ENCODE measurements around the gene MTCL1.
A peak's percentile ranks its signal among the peaks of the same experiment; 100 is the strongest.

The MTCL1 gene

DNA sequence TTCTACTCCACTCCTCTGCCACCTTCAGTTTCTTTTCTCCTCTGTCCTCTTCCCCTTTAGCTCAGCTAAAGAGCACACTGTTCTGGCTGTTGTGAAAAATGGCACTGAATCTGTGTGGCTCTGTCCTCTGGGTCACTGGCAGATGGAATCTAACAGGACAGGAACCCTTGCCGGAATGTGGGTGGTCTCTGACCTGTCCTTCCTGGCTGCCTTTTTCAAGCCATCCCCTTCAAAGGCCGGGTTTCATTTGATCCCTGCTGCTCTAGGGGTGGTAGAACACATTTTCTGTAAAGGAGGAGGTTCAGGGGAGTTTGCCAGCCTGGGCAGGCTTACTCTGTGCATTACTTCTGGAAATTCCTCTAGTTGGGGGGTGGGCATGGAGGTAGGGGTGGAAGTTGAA is 29.9 kb downstream of the MTCL1 start:
- H3K9ac ChIP-seq = no peak overlapping the region
- H3K27me3 ChIP-seq = no peaks in the 10 kb centered on the region
- H3K9me3 ChIP-seq = peaks cover 38% of the 10 kb centered on the region
- H3K27ac ChIP-seq = peak overlapping the region; percentile 40; the same call in 1 of the 2 replicates
- H4K20me1 ChIP-seq = peaks cover 82% of the 10 kb centered on the region
- TF ChIP-seq Cebpa-rat (IDR thresholded peaks at IDR 0.05) = no peak
- no peak overlapping the region for H3K4me2 ChIP-seq
- H3K36me3 ChIP-seq = peaks cover 100% of the 10 kb centered on the region
- H3K4me3 ChIP-seq = no peak overlapping the region
- H3K4me1 ChIP-seq = peaks cover 69% of the 10 kb centered on the region

DNA sequence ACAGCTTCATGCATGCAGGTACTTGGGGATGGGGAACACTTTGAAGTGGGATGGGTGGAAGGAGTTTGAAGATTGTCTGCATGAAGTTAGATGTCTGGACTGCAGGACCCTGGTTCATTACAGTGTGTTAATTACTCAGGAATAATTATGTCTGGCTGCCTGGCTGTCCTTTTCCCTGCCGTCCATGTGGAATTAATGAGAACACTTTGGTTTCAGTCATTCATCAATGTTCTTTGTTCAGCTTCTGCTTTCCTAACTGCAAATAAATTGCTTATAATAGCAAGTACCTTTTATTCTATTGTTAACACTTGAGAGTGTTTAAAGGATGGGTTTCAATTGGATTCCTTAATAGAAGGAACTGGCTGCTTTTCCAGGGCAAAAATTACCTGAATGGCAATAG is 35.8 kb downstream of the MTCL1 start:
- no peak overlapping the region for H3K27ac ChIP-seq
- H3K36me3 ChIP-seq = peaks cover 97% of the 10 kb centered on the region
- peaks cover 60% of the 10 kb centered on the region for H3K9me3 ChIP-seq

DNA sequence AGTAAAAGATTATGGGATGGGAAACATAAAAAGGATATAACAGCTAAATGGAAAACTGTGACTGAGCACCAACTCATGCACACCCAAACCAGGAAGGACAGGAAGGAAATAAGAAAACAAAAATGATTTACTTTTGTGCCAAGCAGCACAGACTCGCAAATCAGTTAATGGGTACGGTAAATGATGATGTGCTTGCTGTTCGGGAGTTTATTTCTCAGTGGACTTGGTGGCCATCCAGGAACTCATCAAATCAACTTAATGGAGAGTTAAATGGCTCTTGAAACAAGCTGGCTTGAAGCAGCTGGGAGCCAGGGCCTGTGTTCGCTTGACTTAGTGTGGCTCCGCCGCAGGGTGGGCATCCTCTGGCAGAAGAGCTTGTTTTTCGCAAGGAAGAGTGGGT is 36.2 kb downstream of the MTCL1 start:
- peaks cover 65% of the 10 kb centered on the region for H4K20me1 ChIP-seq
- peaks cover 60% of the 10 kb centered on the region for H3K9me3 ChIP-seq
- no peak overlapping the region for H3K9ac ChIP-seq
- no peak for TF ChIP-seq Cebpa-rat (IDR thresholded peaks at IDR 0.05)
- no peak overlapping the region for H3K27ac ChIP-seq
- H3K4me1 ChIP-seq = peaks cover 80% of the 10 kb centered on the region
- peaks cover 97% of the 10 kb centered on the region for H3K36me3 ChIP-seq
- 0 out of 2 replicates have a peak overlapping the region, but pooled peaks have one; percentile 13 for H3K4me3 ChIP-seq
- H3K27me3 ChIP-seq = no peaks in the 10 kb centered on the region
- peak overlapping the region; percentile 69; the same call in 1 of the 2 replicates for H3K4me2 ChIP-seq

More for the DNA sequence above, 35.8 kb downstream of the MTCL1 start:
- Histone ChIP-seq H3K27me3 (no peaks in the 10 kb centered on the region), H4K20me1 (peaks cover 65% of the 10 kb centered on the region), H3K4me2 (no peak overlapping the region; the same call in 1 of the 2 replicates), H3K4me1 (peaks cover 79% of the 10 kb centered on the region), H3K9ac (no peak overlapping the region), H3K4me3 (no peak overlapping the region)
- no peak for TF ChIP-seq Cebpa-rat (IDR thresholded peaks at IDR 0.05)

DNA sequence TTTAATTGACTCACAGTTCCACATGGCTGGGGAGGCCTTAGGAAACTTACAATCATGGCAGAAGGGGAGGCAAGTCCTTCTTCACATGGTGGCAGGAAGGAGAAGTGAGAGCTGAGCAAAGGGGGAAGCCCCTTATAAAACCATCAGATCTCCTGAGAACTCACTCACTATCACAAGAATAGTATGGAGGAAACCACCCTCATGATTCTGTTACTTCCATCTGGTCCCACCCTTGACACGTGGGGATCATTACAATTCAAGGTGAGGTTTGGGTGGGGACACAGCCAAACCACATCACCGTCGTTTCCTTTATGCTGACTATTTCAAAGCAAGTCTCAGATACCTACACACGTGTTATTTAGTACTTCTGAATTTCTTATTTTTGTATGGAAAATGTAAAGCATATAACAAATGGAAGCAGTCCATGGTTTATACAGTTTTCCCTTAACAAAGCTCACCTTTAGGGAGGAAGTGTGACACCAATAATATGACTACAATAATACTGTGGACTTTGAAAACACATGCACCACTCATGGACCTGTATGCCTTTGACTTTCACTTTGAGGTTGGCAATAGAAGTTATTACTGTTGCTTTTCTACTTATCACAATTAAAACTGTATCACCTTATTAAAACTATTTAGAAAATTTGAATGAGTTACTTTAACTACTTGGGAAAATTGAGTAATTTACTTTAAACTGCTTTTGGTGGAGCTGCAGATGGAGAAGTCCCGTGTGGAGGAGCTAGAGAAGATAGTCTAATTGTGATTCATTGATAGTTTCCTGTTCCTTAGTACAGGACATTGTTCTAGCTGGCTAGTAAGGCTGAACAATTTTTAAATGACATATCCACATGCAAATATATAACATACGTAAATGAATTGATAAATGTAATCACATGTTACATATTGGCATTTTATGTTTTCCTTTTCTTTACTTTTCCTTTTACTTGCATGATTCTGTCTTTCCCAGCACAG is 37.3 kb downstream of the MTCL1 start:
- H4K20me1 ChIP-seq = peaks cover 65% of the 10 kb centered on the region
- peaks cover 80% of the 10 kb centered on the region for H3K4me1 ChIP-seq
- peaks cover 97% of the 10 kb centered on the region for H3K36me3 ChIP-seq
- no peak overlapping the region for H3K4me3 ChIP-seq
- H3K27me3 ChIP-seq = no peaks in the 10 kb centered on the region
- no peak overlapping the region for H3K27ac ChIP-seq
- H3K9ac ChIP-seq = no peak overlapping the region
- peaks cover 49% of the 10 kb centered on the region for H3K9me3 ChIP-seq
- no peak for TF ChIP-seq Cebpa-rat (IDR thresholded peaks at IDR 0.05)
- peak overlapping the region; percentile 69 for H3K4me2 ChIP-seq

DNA sequence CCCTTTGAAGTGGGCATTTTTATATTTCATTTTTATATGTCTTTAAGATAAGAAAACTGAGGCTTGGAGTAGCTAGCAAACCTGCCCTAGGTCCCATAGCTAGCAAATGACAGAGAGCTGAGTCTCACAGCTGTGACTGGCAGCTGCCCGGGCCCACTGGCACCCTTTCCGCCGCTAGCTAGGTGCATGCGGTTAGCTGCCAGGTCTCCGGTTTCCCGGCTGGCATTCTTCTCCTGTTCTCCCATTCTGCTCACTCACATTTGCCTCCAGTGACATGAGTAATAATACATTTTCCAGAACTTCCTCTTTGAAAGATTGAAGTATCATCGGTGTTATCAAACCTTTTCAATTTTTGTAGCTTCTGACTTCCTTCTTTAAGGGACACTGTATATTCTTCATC is 38.7 kb downstream of the MTCL1 start:
- Histone ChIP-seq H3K4me3 (no peak overlapping the region), H4K20me1 (peaks cover 70% of the 10 kb centered on the region), H3K27me3 (no peaks in the 10 kb centered on the region), H3K9me3 (peaks cover 35% of the 10 kb centered on the region), H3K4me2 (peak overlapping the region; percentile 69), H3K27ac (peak overlapping the region; percentile 11; the same call in 1 of the 2 replicates), H3K36me3 (peaks cover 97% of the 10 kb centered on the region), H3K4me1 (peaks cover 85% of the 10 kb centered on the region), H3K9ac (no peak overlapping the region)
- no peak for TF ChIP-seq Cebpa-rat (IDR thresholded peaks at IDR 0.05)

DNA sequence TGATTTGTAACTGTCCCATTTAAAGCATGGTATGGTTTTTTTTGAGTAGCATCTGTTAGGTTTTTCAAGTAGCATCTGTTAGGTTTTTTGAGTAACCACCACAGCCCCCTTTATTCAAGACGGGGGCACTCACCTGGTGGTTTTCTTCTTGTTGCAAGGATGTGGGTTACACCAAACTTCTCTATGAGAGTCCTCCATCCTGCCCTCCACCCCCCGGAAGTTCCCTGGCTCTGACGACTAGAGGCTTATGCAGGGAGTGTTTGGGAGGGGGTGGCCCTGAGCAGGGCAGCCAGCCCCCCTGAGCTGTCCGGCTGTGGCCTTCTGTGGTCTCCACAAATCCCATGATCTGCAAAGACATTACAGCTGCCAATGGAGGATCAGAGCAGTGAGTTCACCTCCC is 39.3 kb downstream of the MTCL1 start:
- H3K27me3 ChIP-seq = no peaks in the 10 kb centered on the region
- peaks cover 29% of the 10 kb centered on the region for H3K9me3 ChIP-seq
- H3K36me3 ChIP-seq = peaks cover 97% of the 10 kb centered on the region
- H3K4me1 ChIP-seq = peaks cover 91% of the 10 kb centered on the region
- no peak for TF ChIP-seq Cebpa-rat (IDR thresholded peaks at IDR 0.05)
- H3K4me3 ChIP-seq = no peak overlapping the region
- H4K20me1 ChIP-seq = peaks cover 77% of the 10 kb centered on the region
- peak overlapping the region; percentile 52 for H3K27ac ChIP-seq
- H3K9ac ChIP-seq = peak overlapping the region; percentile 28; the same call in 1 of the 2 replicates
- H3K4me2 ChIP-seq = peak overlapping the region; percentile 69

DNA sequence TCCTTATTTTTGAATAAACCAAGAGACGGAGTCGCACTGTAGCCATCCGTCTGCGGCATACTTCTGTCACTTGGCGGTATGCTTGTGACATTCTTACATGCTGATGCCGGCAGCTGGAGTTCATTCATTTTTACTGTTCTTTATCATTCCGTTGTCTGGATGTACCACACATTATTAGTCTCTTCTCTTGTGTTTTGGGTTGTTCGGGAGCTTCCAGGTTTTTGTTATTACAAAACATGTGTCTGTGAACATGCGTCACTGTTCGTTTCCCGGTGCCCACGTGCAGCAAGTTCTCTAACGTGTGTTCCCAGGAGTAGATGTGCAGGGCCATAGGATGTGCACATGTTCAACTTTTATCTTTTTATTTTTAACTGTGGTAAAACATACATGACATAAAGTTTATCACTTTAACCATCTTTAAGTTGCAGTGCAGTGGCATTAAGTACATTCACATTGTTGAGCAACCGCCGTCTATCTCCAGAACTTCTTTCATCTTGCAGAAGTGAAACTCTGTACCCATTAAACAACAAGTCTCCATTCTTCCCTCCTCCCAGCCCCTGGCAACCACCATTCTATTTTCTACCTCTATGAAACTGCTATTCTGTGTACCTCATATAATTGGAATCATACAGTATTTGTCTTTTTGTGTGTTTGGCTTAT is 40.1 kb downstream of the MTCL1 start:
- H3K9ac ChIP-seq = no peak overlapping the region
- 0 out of 2 replicates have a peak overlapping the region, but pooled peaks have one; percentile 16 for H3K27ac ChIP-seq
- H3K4me1 ChIP-seq = peaks cover 98% of the 10 kb centered on the region
- no peak for TF ChIP-seq Cebpa-rat (IDR thresholded peaks at IDR 0.05)
- H3K27me3 ChIP-seq = no peaks in the 10 kb centered on the region
- H3K4me3 ChIP-seq = no peak overlapping the region
- H3K4me2 ChIP-seq = peak overlapping the region; percentile 69
- H4K20me1 ChIP-seq = peaks cover 85% of the 10 kb centered on the region
- H3K36me3 ChIP-seq = peaks cover 97% of the 10 kb centered on the region
- H3K9me3 ChIP-seq = peaks cover 21% of the 10 kb centered on the region

DNA sequence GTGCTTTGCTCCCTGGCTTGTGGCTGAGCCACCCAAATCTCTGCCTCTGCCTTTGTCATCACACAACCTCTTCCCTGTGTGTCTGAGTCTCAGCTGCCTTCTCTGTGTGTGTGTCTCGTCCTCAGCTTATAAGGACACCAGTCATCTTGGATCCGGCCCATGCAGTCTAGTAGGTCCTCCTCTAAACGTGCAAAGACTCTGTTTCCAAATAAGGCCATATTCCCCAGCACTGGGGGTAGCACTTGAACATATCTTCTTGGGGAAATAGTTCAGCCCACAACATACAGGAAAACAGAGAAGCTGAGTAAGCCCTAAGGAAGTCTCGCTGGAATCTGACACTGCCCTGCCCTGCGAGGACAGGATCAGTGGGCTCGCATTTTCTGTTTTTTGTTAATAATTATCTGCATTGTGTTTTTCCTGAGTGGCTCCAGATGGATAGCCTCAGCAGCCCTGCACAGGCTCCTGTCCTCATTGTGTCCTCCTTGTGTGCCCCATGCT is 42.1 kb downstream of the MTCL1 start:
- H3K27ac ChIP-seq = peak overlapping the region; percentile 62
- peaks cover 100% of the 10 kb centered on the region for H4K20me1 ChIP-seq
- no peak overlapping the region for H3K4me3 ChIP-seq
- no peak for TF ChIP-seq Cebpa-rat (IDR thresholded peaks at IDR 0.05)
- peaks cover under 1% of the 10 kb centered on the region; the same call in 1 of the 2 replicates for H3K9me3 ChIP-seq
- H3K27me3 ChIP-seq = no peaks in the 10 kb centered on the region
- peaks cover 93% of the 10 kb centered on the region for H3K36me3 ChIP-seq
- H3K4me2 ChIP-seq = peak overlapping the region; percentile 69
- peaks cover 100% of the 10 kb centered on the region for H3K4me1 ChIP-seq
- peak overlapping the region; percentile 5 for H3K9ac ChIP-seq

DNA sequence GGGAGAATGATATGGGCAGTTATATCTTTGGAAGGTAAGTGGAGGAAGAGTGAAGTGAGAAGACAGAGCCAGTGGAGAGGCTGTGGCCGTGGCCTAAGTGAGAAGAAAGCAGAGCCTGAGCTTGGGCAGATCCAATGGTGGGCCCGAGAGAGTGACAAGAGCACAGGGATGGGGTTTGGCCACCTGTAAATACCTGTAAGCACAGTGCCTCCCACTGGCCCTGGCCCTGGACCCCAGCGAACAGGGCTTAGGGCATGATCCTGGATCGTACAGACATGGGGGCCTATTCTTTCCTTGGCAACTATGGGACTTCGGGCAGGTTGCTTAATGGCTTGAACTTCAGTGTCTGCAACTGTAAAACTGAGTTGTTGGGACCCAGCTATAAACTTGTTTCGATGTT is 44.1 kb downstream of the MTCL1 start:
- TF ChIP-seq Cebpa-rat (IDR thresholded peaks at IDR 0.05) = no peak
- Histone ChIP-seq H3K36me3 (peaks cover 88% of the 10 kb centered on the region), H3K4me3 (no peak overlapping the region), H3K4me1 (peaks cover 100% of the 10 kb centered on the region), H3K9me3 (no peaks in the 10 kb centered on the region), H3K4me2 (peak overlapping the region; percentile 87), H3K27ac (peak overlapping the region; percentile 38; the same call in 1 of the 2 replicates), H4K20me1 (peaks cover 100% of the 10 kb centered on the region), H3K9ac (0 out of 2 replicates have a peak overlapping the region, but pooled peaks have one; percentile 25), H3K27me3 (no peaks in the 10 kb centered on the region)
